GM12801 (cell line): ENCODE measurements around the gene THRSP.

Source experiments
- CTCF ChIP-seq: IDR thresholded peaks from one replicate; pipeline ENCODE4 v1.5.1; 2011; ENCODE audit warnings: control low read depth; ENCODE audit not compliant: insufficient read length; ENCODE audit errors: extremely low read depth

THRSP gene

GRCh38 chr11:78076733-78077403 lies 13.2 kb downstream of the THRSP start:
- no peak for TF ChIP-seq CTCF

GRCh38 chr11:78078218-78079167 lies 14.8 kb downstream of the THRSP start:
- no peak for TF ChIP-seq CTCF

- TF ChIP-seq CTCF: no peak
Measured at GRCh38 chr11:78079232-78080083, 15.8 kb downstream of the THRSP start, which contains the start of gene NDUFC2. TSS of gene NDUFC2 (minus strand) at chr11:78079862. CDS start at chr11:78079744, 118 bp downstream.

- no peak for TF ChIP-seq CTCF
Measured at GRCh38 chr11:78080084-78080817, 16.6 kb downstream of the THRSP start.

- TF ChIP-seq CTCF: no peak
Measured at GRCh38 chr11:78080818-78081495, 17.3 kb downstream of the THRSP start.

- TF ChIP-seq CTCF: no peak
Measured at GRCh38 chr11:78081583-78081982, 17.9 kb downstream of the THRSP start.
